ENCODE data around the gene POSTN.

POSTN gene

GRCh38 chr13:37529751-37530385, 68.7 kb downstream of the POSTN start:
- Histone ChIP-seq H3K27me3 (ENCODE audit: control insufficient read depth in 2 of 2, insufficient read depth in 2 of 2, low read length in 2 of 2) (no peaks in the 10 kb centered on the region), H3K9ac (ENCODE audit: low read depth in 1 of 2, low read length in 2 of 2) (no peak overlapping the region), H3K4me3 (ENCODE audit: low read length in 2 of 2) (no peak overlapping the region), H3K36me3 (ENCODE audit: control insufficient read depth in 2 of 2, insufficient read depth in 2 of 2, low read length in 2 of 2) (no peaks in the 10 kb centered on the region), H3K4me1 (ENCODE audit: control insufficient read depth in 2 of 2, insufficient read depth in 2 of 2, low read length in 2 of 2) (no peaks in the 10 kb centered on the region), H3K9me3 (ENCODE audit: control insufficient read depth in 2 of 2, low read length in 2 of 2) (peaks cover 0 to 3% of the 10 kb centered on the region in 2 donors), H3K27ac (ENCODE audit: low read depth in 2 of 2, low read length in 2 of 2) (no peak overlapping the region)

DNA sequence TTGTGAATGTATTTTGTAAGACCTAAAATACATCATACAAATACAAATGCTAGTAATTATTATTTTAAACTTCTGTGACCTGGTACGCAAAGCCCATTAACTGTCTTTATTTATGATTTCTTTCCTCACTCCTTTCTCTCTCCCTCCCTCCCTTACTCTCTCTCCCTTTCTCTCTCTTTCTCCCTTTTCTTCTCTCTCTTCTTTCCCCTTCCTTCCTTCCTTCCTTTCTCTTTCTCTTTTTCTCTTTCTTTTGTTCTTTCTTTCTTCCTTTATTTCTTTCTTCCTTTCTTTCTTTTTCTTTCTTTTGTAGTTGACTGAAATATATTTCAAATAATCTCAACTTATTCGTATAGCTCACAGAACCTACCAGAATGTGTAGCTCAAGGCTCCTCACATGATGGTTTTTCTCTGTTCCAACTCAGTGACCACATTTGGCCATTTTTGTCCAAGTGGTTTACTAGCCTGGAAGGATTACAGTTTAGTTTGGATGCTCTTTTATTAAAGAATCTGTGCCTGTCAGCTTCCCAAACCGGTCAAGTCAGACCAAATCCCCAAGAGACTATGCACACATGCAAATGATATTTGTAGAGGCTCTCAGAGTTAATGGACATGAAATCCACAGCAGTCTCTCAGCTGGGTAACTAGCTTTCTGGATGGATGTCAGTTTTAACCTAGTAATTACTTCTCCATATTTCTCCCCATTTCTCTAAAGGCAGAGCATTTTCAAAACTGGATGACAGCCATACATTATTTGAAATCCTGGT, 71.7 kb downstream of the POSTN start:
- Histone ChIP-seq H3K36me3 (ENCODE audit: control insufficient read depth in 2 of 2, insufficient read depth in 2 of 2, low read length in 2 of 2) (no peaks in the 10 kb centered on the region), H3K27ac (ENCODE audit: low read depth in 2 of 2, low read length in 2 of 2) (no peak overlapping the region), H3K9me3 (ENCODE audit: control insufficient read depth in 2 of 2, low read length in 2 of 2) (peaks cover 0 to 3% of the 10 kb centered on the region in 2 donors), H3K4me3 (ENCODE audit: low read length in 2 of 2) (no peak overlapping the region), H3K9ac (ENCODE audit: low read depth in 1 of 2, low read length in 2 of 2) (no peak overlapping the region), H3K4me1 (ENCODE audit: control insufficient read depth in 2 of 2, insufficient read depth in 2 of 2, low read length in 2 of 2) (no peaks in the 10 kb centered on the region), H3K27me3 (ENCODE audit: control insufficient read depth in 2 of 2, insufficient read depth in 2 of 2, low read length in 2 of 2) (no peaks in the 10 kb centered on the region)

GRCh38 chr13:37515226-37515625, 83.3 kb downstream of the POSTN start:
- H3K4me3 ChIP-seq (ENCODE audit: low read length in 2 of 2): no peak overlapping the region
- no peak overlapping the region for H3K9ac ChIP-seq (ENCODE audit: low read depth in 1 of 2, low read length in 2 of 2)
- no peaks in the 10 kb centered on the region for H3K27me3 ChIP-seq (ENCODE audit: control insufficient read depth in 2 of 2, insufficient read depth in 2 of 2, low read length in 2 of 2)
- no peak overlapping the region for H3K27ac ChIP-seq (ENCODE audit: low read depth in 2 of 2, low read length in 2 of 2)
- H3K4me1 ChIP-seq (ENCODE audit: control insufficient read depth in 2 of 2, insufficient read depth in 2 of 2, low read length in 2 of 2): no peaks in the 10 kb centered on the region
- no peaks in the 10 kb centered on the region for H3K9me3 ChIP-seq (ENCODE audit: control insufficient read depth in 2 of 2, low read length in 2 of 2)
- no peaks in the 10 kb centered on the region for H3K36me3 ChIP-seq (ENCODE audit: control insufficient read depth in 2 of 2, insufficient read depth in 2 of 2, low read length in 2 of 2)
